GM12878 (cell line): Measurements from ENCODE around the gene MAGI1. TPM values are rescaled to one million over a fixed set of nuclear protein-coding genes. Genes with fewer than 3 reads are reported as not detected.

Source experiments
- ATAC-seq: fragments of 200-7000 bp; cut with Tn5 transposase; 3 replicates; pipeline ENCODE4 v1.9.1; 2020; ENCODE audit warnings: mild to moderate bottlenecking, moderate library complexity
- BruUV-seq: library from RNA; stranded (reverse); fragments of 400-500 nt; replicated peaks from 2 replicates; lab custom pipeline; 2021; lab: Mats Ljungman, UMichigan
- CTCF ChIA-PET: fragments of 300-600 bp; sonication (Branson Sonifier 250); formaldehyde crosslinking; extraction: SDS; loops from one replicate; lab custom pipeline; 2021; ENCODE audit warnings: inconsistent platforms; lab: Yijun Ruan, JAX
- POLR2A ChIA-PET: fragments of 350-600 bp; formaldehyde crosslinking; extraction: SDS; loops from one replicate; lab custom pipeline; 2021; ENCODE audit warnings: inconsistent platforms; lab: Charles Lee
- RAD21 ChIA-PET: fragments of 300-600 bp; sonication (Branson Sonifier 250); formaldehyde crosslinking; loops from one replicate; lab custom pipeline; 2023; ENCODE audit warnings: antibody characterized with exemption; ENCODE audit not compliant: unreplicated experiment; lab: Charles Lee
- SMC1A ChIA-PET: fragments of 300-600 bp; sonication (Branson Sonifier 250); formaldehyde crosslinking; loops from one replicate; lab custom pipeline; 2023; ENCODE audit not compliant: unreplicated experiment, uncharacterized antibody; lab: Charles Lee
- DNase-seq: peaks from one replicate; pipeline ENCODE4 v3.0.0-alpha.2; 2011; ENCODE audit warnings: low read depth, low spot score
- FAIRE-seq: peaks from 3 replicates; lab custom pipeline; 2011; peaks lifted over from hg19 to GRCh38; lab: Jason Lieb, UNC
- H2AFZ ChIP-seq: 2 replicates; pipeline ENCODE4 v1.6.0; 2011; ENCODE audit warnings: low read depth, low read length, control low read depth; ENCODE audit not compliant: control insufficient read depth
- H3K27ac ChIP-seq: 2 replicates; pipeline ENCODE4 v1.5.1; 2011; ENCODE audit warnings: control low read depth; ENCODE audit not compliant: control insufficient read depth, insufficient read depth
- H3K27me3 ChIP-seq, 2 experiments: replicated peaks in 1 of 2; 2 replicates each; pipeline versions ENCODE4 v1.6.0 to v1.6.1; 2011; ENCODE audit warnings: low read length in 1 of 2; ENCODE audit not compliant: control insufficient read depth in 2 of 2, insufficient read depth in 2 of 2
- H3K36me3 ChIP-seq, 2 experiments: 2 replicates each; pipeline ENCODE4 v1.5.1; 2011; ENCODE audit warnings: low read length in 1 of 2; ENCODE audit not compliant: control insufficient read depth in 2 of 2, insufficient read depth in 2 of 2
- H3K4me1 ChIP-seq: 2 replicates; pipeline ENCODE4 v1.6.1; 2011; ENCODE audit warnings: mild to moderate bottlenecking, low read length, moderate library complexity, mixed read lengths; ENCODE audit not compliant: control insufficient read depth, insufficient read depth
- H3K4me2 ChIP-seq: 2 replicates; pipeline ENCODE4 v1.6.0; 2011; ENCODE audit warnings: control low read depth; ENCODE audit not compliant: control insufficient read depth, insufficient read depth
- H3K4me3 ChIP-seq: fragments of 200-600 bp; sonication (generic); 2 replicates; pipeline ENCODE4 v1.5.1; 2016
- H3K79me2 ChIP-seq: 2 replicates; pipeline ENCODE4 v1.6.0; 2011; ENCODE audit warnings: low read length; ENCODE audit not compliant: control insufficient read depth, insufficient read depth
- H3K9ac ChIP-seq: 2 replicates; pipeline ENCODE4 v1.8.0; 2011; ENCODE audit warnings: low read length, control low read depth, mixed read lengths; ENCODE audit not compliant: control insufficient read depth, insufficient read depth
- H3K9me3 ChIP-seq: replicated peaks from 3 replicates; pipeline ENCODE4 v1.5.1; 2011; ENCODE audit warnings: mild to moderate bottlenecking, low read length; ENCODE audit not compliant: control insufficient read depth, insufficient read depth
- H4K20me1 ChIP-seq: 2 replicates; pipeline ENCODE4 v1.6.0; 2011; ENCODE audit not compliant: control insufficient read depth, insufficient read depth
- BHLHE40 ChIP-seq, 2 experiments: fragments of 450-650 bp in 1 of 2; IDR thresholded peaks; 2 replicates each; pipeline ENCODE4 v1.6.1; 2011 to 2017; ENCODE audit warnings: low read depth in 2 of 2, borderline replicate concordance in 1 of 2, improper control_type of control experiment in 1 of 2, low read length in 1 of 2, mild to moderate bottlenecking in 1 of 2
- CBX5 ChIP-seq: sonication (generic); IDR thresholded peaks from 2 replicates; pipeline ENCODE4 v1.6.1; 2016; ENCODE audit warnings: low read depth, moderate library complexity, mild to moderate bottlenecking, inconsistent platforms
- CHD2 ChIP-seq: IDR thresholded peaks from 2 replicates; pipeline ENCODE4 v1.6.1; 2011; ENCODE audit warnings: low read depth, low read length, improper control_type of control experiment, borderline replicate concordance
- CTCF ChIP-seq, 3 experiments: IDR thresholded peaks in 2 of 3; conservative IDR thresholded peaks in 1 of 3; 2 replicates each; pipeline ENCODE4 v1.5.1; 2011; ENCODE audit warnings: low read depth in 3 of 3, low read length in 3 of 3, mild to moderate bottlenecking in 3 of 3, control low read depth in 2 of 3, moderate library complexity in 2 of 3, inconsistent platforms in 1 of 3, mixed read lengths in 1 of 3; ENCODE audit not compliant: control insufficient read depth in 2 of 3, insufficient read depth in 1 of 3; ENCODE audit errors: extremely low read depth in 1 of 3
- IRF5 ChIP-seq: fragments of 450-650 bp; IDR thresholded peaks from 2 replicates; pipeline ENCODE4 v1.6.1; 2017; ENCODE audit warnings: borderline replicate concordance
- MEF2B ChIP-seq: fragments of 450-650 bp; IDR thresholded peaks from 2 replicates; pipeline ENCODE4 v1.6.1; 2018; ENCODE audit warnings: mild to moderate bottlenecking, moderate library complexity; ENCODE audit not compliant: partially characterized antibody, poor library complexity, severe bottlenecking
- MTA3 ChIP-seq: IDR thresholded peaks from 2 replicates; pipeline ENCODE4 v1.6.1; 2012; ENCODE audit warnings: low read length, inconsistent platforms, borderline replicate concordance
- NFIC ChIP-seq: IDR thresholded peaks from 2 replicates; pipeline ENCODE4 v1.6.1; 2012; ENCODE audit warnings: low read depth, mild to moderate bottlenecking, inconsistent platforms, low read length, moderate library complexity
- PBX3 ChIP-seq: IDR thresholded peaks from 2 replicates; pipeline ENCODE4 v1.6.1; 2011; ENCODE audit warnings: mild to moderate bottlenecking, low read depth, low read length, moderate library complexity; ENCODE audit not compliant: insufficient replicate concordance
- RBBP5 ChIP-seq: fragments of 200-600 bp; sonication (generic); conservative IDR thresholded peaks from 2 replicates; pipeline ENCODE4 v1.6.1; 2016
- TCF12 ChIP-seq: IDR thresholded peaks from 2 replicates; pipeline ENCODE4 v1.6.1; 2011; ENCODE audit warnings: low read depth, mild to moderate bottlenecking, low read length
- WGBS: methylation state at CpG from one replicate; pipeline ENCODE4 v1.1.6; 2016; ENCODE audit warnings: low lambda C conversion rate; ENCODE audit not compliant: insufficient replicate concordance, insufficient coverage; ENCODE audit errors: missing lambda C conversion rate; 5-methylcytosine and 5-hydroxymethylcytosine counted together
- in situ Hi-C: fragments of 300-500 bp; cut with MboI; formaldehyde crosslinking; loops from 9 replicates; pipeline ENCODE4 v1.14.3; 2018; ENCODE audit warnings: mixed read lengths
- intact Hi-C: fragments of 100-400 bp; cut with micrococcal nuclease; formaldehyde crosslinking; loops from one replicate; pipeline ENCODE4 v1.14.2; 2022; ENCODE audit not compliant: unreplicated experiment
- polyA plus RNA-seq, 11 experiments: library from polyadenylated mRNA; depleted of rRNA in 4 of 11; unstranded in 6 of 11; stranded (reverse) in 5 of 11; fragments of >200 nt; fragmentation: Nextera tagmentation in 4 of 11; fragmentation: Illumina TruSeq in 1 of 11; extraction: Ambion mirVana in 4 of 11; extraction: Trizol in 1 of 11; gene quantifications; 1 replicate in 1 of 11; 2 replicates in 10 of 11; pipeline versions ENCODE4 v1.2.1 to v1.2.3, GENCODE V29; 2011 to 2016; ENCODE audit warnings: inconsistent platforms in 2 of 11, missing spikeins in 2 of 11, low read depth in 1 of 11
- total RNA-seq, 4 experiments: library from RNA; depleted of rRNA in 3 of 4; stranded (reverse); fragments of >200 nt in 3 of 4; fragmentation: Illumina TruSeq in 1 of 4; extraction: Trizol in 1 of 4; gene quantifications; 2 replicates each; pipeline versions ENCODE4 v1.2.1 to v1.2.3, GENCODE V29; 2013 to 2021

MAGI1 gene
- total and polyA plus RNA-seq, 10 of the 15 experiments (the other 5 are each of a cell fraction or from before 2014, with no cell fraction given): 0.02 to 3.3 (median 0.29) TPM; not detected in 1

GRCh38 chr3:65641777-65642176 is 396.9 kb downstream of the MAGI1 start:
- intact Hi-C loops: no loop called here
- 20% methylated on average over 2 of the region's 2 CpGs for WGBS
- TF ChIP-seq CBX5 (no peak), IRF5 (no peak), MEF2B (no peak), BHLHE40 (IDR thresholded peaks at IDR 0.05; ENCODE audit: borderline replicate concordance in 1 of 2, low read depth in 2 of 2, low read length in 1 of 2) (no peak), RBBP5 (no peak), NFIC (no peak)
- H3K4me1 ChIP-seq: no peaks in the 10 kb centered on the region
- DNase-seq: no peak
- in situ Hi-C loops: no loop called here
- no peak for ATAC-seq
- no peaks in the 10 kb centered on the region for H3K36me3 ChIP-seq
- no peak overlapping the region for H2AFZ ChIP-seq
- no peaks in the 10 kb centered on the region for H3K9me3 ChIP-seq
- no peaks in the 10 kb centered on the region for H3K79me2 ChIP-seq
- no peak overlapping the region for H3K27ac ChIP-seq
- BruUV-seq: no TSS peak
- no peak overlapping the region for H3K4me2 ChIP-seq
- no peaks in the 10 kb centered on the region for H4K20me1 ChIP-seq
- no peak overlapping the region for H3K4me3 ChIP-seq
- CTCF ChIA-PET: no interaction called here
- no peaks in the 10 kb centered on the region for H3K27me3 ChIP-seq
- RAD21 ChIA-PET: no interaction called here
- H3K9ac ChIP-seq: no peak overlapping the region
- POLR2A ChIA-PET: no interaction called here
- no peak for FAIRE-seq
- SMC1A ChIA-PET: no interaction called here

GRCh38 chr3:65641045-65641444 is 397.7 kb downstream of the MAGI1 start:
- no TSS peak for BruUV-seq
- Histone ChIP-seq H3K4me2 (no peak overlapping the region), H3K9ac (no peak overlapping the region), H3K79me2 (no peaks in the 10 kb centered on the region), H3K9me3 (no peaks in the 10 kb centered on the region), H2AFZ (no peak overlapping the region), H3K4me3 (no peak overlapping the region), H3K36me3 (no peaks in the 10 kb centered on the region), H3K4me1 (no peaks in the 10 kb centered on the region), H4K20me1 (no peaks in the 10 kb centered on the region), H3K27me3 (no peaks in the 10 kb centered on the region), H3K27ac (no peak overlapping the region)
- TF ChIP-seq PBX3 (no peak), RBBP5 (no peak), TCF12 (no peak), CTCF (IDR thresholded peaks at IDR 0.05 in 2 of 3, conservative IDR thresholded peaks at IDR 0.05 in 1 of 3; ENCODE audit: control insufficient read depth in 2 of 3, extremely low read depth in 1 of 3, insufficient read depth in 1 of 3, low read depth in 3 of 3, low read length in 3 of 3) (no peak), MTA3 (no peak), CHD2 (no peak)
- intact Hi-C loops: no loop called here
- no peak for FAIRE-seq
- RAD21 ChIA-PET: no interaction called here
- in situ Hi-C loops: no loop called here
- no peak for DNase-seq
- POLR2A ChIA-PET: no interaction called here
- 3% methylated on average over 4 of the region's 4 CpGs for WGBS
- SMC1A ChIA-PET: interaction anchor here (0.6 kb wide), 1 partner anchor 79 kb away, joined by 3 read pairs; no protein-coding TSS in a partner anchor
- CTCF ChIA-PET: no interaction called here
- no peak for ATAC-seq
